HUES6 (cell line): ENCODE measurements around the gene PNO1.
A peak's percentile ranks its signal among the peaks of the same experiment; 100 is the strongest.
"Not testable (repeated sequence)": the region's sequence is repeated elsewhere in the genome, so short reads cannot be mapped to it uniquely, and the experiment has no call there.

Source experiments
- H3K27ac ChIP-seq: 2 replicates; pipeline ENCODE4 v1.7.0; 2013; ENCODE audit warnings: low read depth, mild to moderate bottlenecking, low read length, inconsistent platforms
- H3K27me3 ChIP-seq: 2 replicates; pipeline ENCODE4 v1.6.1; 2013; ENCODE audit warnings: low read length; ENCODE audit not compliant: control insufficient read depth, insufficient read depth
- H3K36me3 ChIP-seq: 2 replicates; pipeline ENCODE4 v1.6.1; 2013; ENCODE audit warnings: low read length; ENCODE audit not compliant: control insufficient read depth, insufficient read depth
- H3K4me1 ChIP-seq: 2 replicates; pipeline ENCODE4 v1.6.1; 2013; ENCODE audit warnings: low read length; ENCODE audit not compliant: control insufficient read depth, insufficient read depth
- H3K4me3 ChIP-seq: 2 replicates; pipeline ENCODE4 v1.5.1; 2013; ENCODE audit warnings: low read depth, low read length
- H3K9ac ChIP-seq: one replicate; pipeline ENCODE4 v1.6.1; 2013; ENCODE audit warnings: mild to moderate bottlenecking, low read length
- H3K9me3 ChIP-seq: 2 replicates; pipeline ENCODE4 v1.6.1; 2013; ENCODE audit warnings: low read depth, low read length; ENCODE audit not compliant: control insufficient read depth, insufficient read depth

PNO1 gene

GRCh38 chr2:68157402-68158133, at the start of gene PNO1:
TSS of gene PNO1 (plus strand) at chr2:68157888. CDS start at chr2:68157935, 47 bp downstream.
- Histone ChIP-seq H3K36me3 (peaks cover 30% of the 10 kb centered on the region), H3K4me3 (peak within 1 kb of the TSS; percentile 77), H3K9ac (peak within 1 kb of the TSS; percentile 94), H3K4me1 (no peaks in the 10 kb centered on the region), H3K27ac (peak within 1 kb of the TSS; percentile 94), H3K9me3 (no peaks in the 10 kb centered on the region), H3K27me3 (no peaks in the 10 kb centered on the region)

GRCh38 chr2:68108120-68108519, 49.6 kb upstream of the PNO1 start:
- Histone ChIP-seq H3K27me3 (no peaks in the 10 kb centered on the region), H3K36me3 (no peaks in the 10 kb centered on the region), H3K9me3 (peaks cover 14% of the 10 kb centered on the region), H3K4me3 (no peak overlapping the region), H3K9ac (no peak overlapping the region), H3K4me1 (no peaks in the 10 kb centered on the region), H3K27ac (no peak overlapping the region)

- no peaks in the 10 kb centered on the region for H3K4me1 ChIP-seq
- no peaks in the 10 kb centered on the region for H3K27me3 ChIP-seq
- H3K27ac ChIP-seq: no peak overlapping the region
- no peak overlapping the region for H3K4me3 ChIP-seq
- H3K9me3 ChIP-seq: peaks cover 14% of the 10 kb centered on the region
- H3K9ac ChIP-seq: no peak overlapping the region
- H3K36me3 ChIP-seq: no peaks in the 10 kb centered on the region
Observed at GRCh38 chr2:68110102-68110501, 47.6 kb upstream of the PNO1 start.

- Histone ChIP-seq H3K9ac (no peak overlapping the region), H3K27ac (no peak overlapping the region), H3K27me3 (no peaks in the 10 kb centered on the region), H3K9me3 (no peaks in the 10 kb centered on the region), H3K4me1 (peaks cover 3% of the 10 kb centered on the region; the same call in 1 of the 2 replicates), H3K4me3 (no peak overlapping the region), H3K36me3 (no peaks in the 10 kb centered on the region)
Observed at GRCh38 chr2:68115965-68116364, 41.7 kb upstream of the PNO1 start.

GRCh38 chr2:68117922-68118321, 39.8 kb upstream of the PNO1 start:
- not testable (repeated sequence) for H3K27ac ChIP-seq, H3K27me3 ChIP-seq, H3K9me3 ChIP-seq, H3K9ac ChIP-seq, H3K4me1 ChIP-seq, H3K36me3 ChIP-seq, H3K4me3 ChIP-seq

GRCh38 chr2:68118816-68119215, 38.9 kb upstream of the PNO1 start:
- no peaks in the 10 kb centered on the region for H3K27me3 ChIP-seq
- H3K9ac ChIP-seq: no peak overlapping the region
- H3K27ac ChIP-seq: no peak overlapping the region
- no peak overlapping the region for H3K4me3 ChIP-seq
- H3K9me3 ChIP-seq: no peaks in the 10 kb centered on the region
- H3K36me3 ChIP-seq: no peaks in the 10 kb centered on the region
- peaks cover 7% of the 10 kb centered on the region; the same call in 1 of the 2 replicates for H3K4me1 ChIP-seq

GRCh38 chr2:68119504-68119903, 38.2 kb upstream of the PNO1 start:
- no peaks in the 10 kb centered on the region for H3K27me3 ChIP-seq
- no peak overlapping the region for H3K4me3 ChIP-seq
- no peaks in the 10 kb centered on the region for H3K9me3 ChIP-seq
- no peak overlapping the region for H3K27ac ChIP-seq
- H3K4me1 ChIP-seq: peaks cover 7% of the 10 kb centered on the region; the same call in 1 of the 2 replicates
- H3K36me3 ChIP-seq: no peaks in the 10 kb centered on the region
- no peak overlapping the region for H3K9ac ChIP-seq

- Histone ChIP-seq H3K9ac (no peak overlapping the region), H3K4me3 (no peak overlapping the region; the same call in 1 of the 2 replicates)
Observed at GRCh38 chr2:68121873-68122679, 35.6 kb upstream of the PNO1 start.

GRCh38 chr2:68122680-68122964, 35.1 kb upstream of the PNO1 start:
- no peaks in the 10 kb centered on the region for H3K27me3 ChIP-seq
- H3K36me3 ChIP-seq: no peaks in the 10 kb centered on the region
- H3K4me3 ChIP-seq: no peak overlapping the region; the same call in 1 of the 2 replicates
- H3K9me3 ChIP-seq: no peaks in the 10 kb centered on the region
- no peak overlapping the region for H3K9ac ChIP-seq
- peaks cover 3% of the 10 kb centered on the region; the same call in 1 of the 2 replicates for H3K4me1 ChIP-seq
- H3K27ac ChIP-seq: no peak overlapping the region

More at GRCh38 chr2:68121873-68122679, 35.6 kb upstream of the PNO1 start:
- Histone ChIP-seq H3K27ac (no peak overlapping the region), H3K27me3 (no peaks in the 10 kb centered on the region), H3K36me3 (no peaks in the 10 kb centered on the region), H3K9me3 (no peaks in the 10 kb centered on the region), H3K4me1 (peaks cover 3% of the 10 kb centered on the region; the same call in 1 of the 2 replicates)

- no peak overlapping the region for H3K9ac ChIP-seq
- H3K27ac ChIP-seq: no peak overlapping the region
- H3K4me3 ChIP-seq: no peak overlapping the region
- no peaks in the 10 kb centered on the region for H3K9me3 ChIP-seq
- peaks cover 3% of the 10 kb centered on the region; the same call in 1 of the 2 replicates for H3K4me1 ChIP-seq
- H3K36me3 ChIP-seq: no peaks in the 10 kb centered on the region
- no peaks in the 10 kb centered on the region for H3K27me3 ChIP-seq
Observed at GRCh38 chr2:68124321-68124720, 33.4 kb upstream of the PNO1 start.

GRCh38 chr2:68125821-68126220, 31.9 kb upstream of the PNO1 start:
- 0 out of 2 replicates have a peak, but pooled peaks cover 4% of the 10 kb centered on the region for H3K36me3 ChIP-seq
- no peaks in the 10 kb centered on the region for H3K27me3 ChIP-seq
- no peaks in the 10 kb centered on the region for H3K9me3 ChIP-seq
- no peak overlapping the region for H3K9ac ChIP-seq
- peaks cover 3% of the 10 kb centered on the region; the same call in 1 of the 2 replicates for H3K4me1 ChIP-seq
- H3K27ac ChIP-seq: no peak overlapping the region
- H3K4me3 ChIP-seq: no peak overlapping the region
